Sigmoid colon (tissue), 4 donors: ENCODE data around the gene GNA12.

Experiments
- CTCF ChIP-seq, 4 experiments: fragments of 450-650 bp in 3 of 4; fragments of 200-600 bp in 1 of 4; IDR thresholded peaks; one replicate each; pipeline ENCODE4 v1.5.1; 2016 to 2019; ENCODE audit warnings: antibody characterized with exemption in 4 of 4, mild to moderate bottlenecking in 3 of 4, moderate library complexity in 2 of 4
- EP300 ChIP-seq, 4 donors: sonication (generic); formaldehyde crosslinking; IDR thresholded peaks; one replicate each; pipeline ENCODE4 v1.6.1; 2017; ENCODE audit warnings: antibody characterized with exemption in 4 of 4
- POLR2A ChIP-seq, 2 donors: fragments of 450-650 bp; IDR thresholded peaks; one replicate each; pipeline ENCODE4 v1.6.1; 2016; ENCODE audit warnings: antibody characterized with exemption in 2 of 2, mild to moderate bottlenecking in 2 of 2, moderate library complexity in 2 of 2
- POLR2AphosphoS5 ChIP-seq, 4 donors: sonication (generic); formaldehyde crosslinking; IDR thresholded peaks; one replicate each; pipeline ENCODE4 v1.6.1; 2017; ENCODE audit warnings: antibody characterized with exemption in 4 of 4

- TF ChIP-seq CTCF (IDR thresholded peaks at IDR 0.05) (no peak), POLR2AphosphoS5 (IDR thresholded peaks at IDR 0.05) (no peak), POLR2A (IDR thresholded peaks at IDR 0.05) (no peak), EP300 (IDR thresholded peaks at IDR 0.05) (no peak)
Measured at GRCh38 chr7:2723138-2723850, 120.8 kb downstream of the GNA12 start.
